ENCODE results near the gene USHBP1. TPM values are rescaled to one million over a fixed set of nuclear protein-coding genes. Genes with fewer than 3 reads are reported as not detected.

USHBP1 gene
- total and polyA plus RNA-seq, 2 experiments from 2014 or later: 4.0 to 5.6 TPM

DNA sequence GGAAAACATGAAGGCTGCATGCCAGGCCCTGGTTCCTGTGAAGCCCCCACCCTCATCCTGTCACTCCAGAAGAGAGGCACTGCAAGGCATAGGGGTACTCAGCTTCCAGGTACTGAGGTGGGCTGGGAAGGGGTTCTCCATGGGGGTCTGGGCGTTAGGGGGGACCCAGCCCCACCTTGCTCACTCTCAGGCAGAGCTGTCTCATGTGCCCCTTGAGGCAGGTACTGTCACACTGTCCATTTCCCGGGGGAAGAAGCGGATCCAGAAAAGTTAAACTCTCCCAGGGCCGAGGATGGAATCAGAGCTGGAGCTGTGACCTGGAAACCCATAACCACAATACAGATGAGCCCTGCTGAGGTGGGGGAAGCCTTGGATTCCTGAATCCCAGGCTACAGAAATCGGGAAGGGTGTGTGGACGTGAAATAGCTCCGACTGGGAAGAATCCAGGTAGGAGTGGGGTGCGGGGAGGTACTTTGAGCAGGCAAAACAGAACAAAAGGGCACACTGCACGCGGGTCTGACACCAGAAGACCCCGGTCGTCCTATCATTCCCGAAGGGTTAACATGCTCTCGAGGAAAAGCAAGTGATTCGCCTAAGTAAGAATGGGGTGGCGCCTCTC is 49.9 kb downstream of the USHBP1 start:
- peak overlapping the region; percentile 68 for H3K4me3 ChIP-seq
- H3K36me3 ChIP-seq (ENCODE audit: insufficient read depth): peaks cover 5% of the 10 kb centered on the region; the same call in 1 of the 2 replicates
- Mint-ChIP-seq H3K4me3 (peak overlapping the region; percentile 92), H3K27ac (peak overlapping the region; percentile 98), H3K27me3 (ENCODE audit: insufficient read depth, low read depth, poor library complexity) (peaks cover 13% of the 10 kb centered on the region), H3K4me1 (peaks cover 15% of the 10 kb centered on the region), H3K9me3 (no peaks in the 10 kb centered on the region; the same call in 2 of the 3 replicates), H3K36me3 (ENCODE audit: low read depth) (peaks cover 35% of the 10 kb centered on the region)
- no peaks in the 10 kb centered on the region for H3K9me2 ChIP-seq (ENCODE audit: insufficient read depth)
- peak; percentile 9 for ATAC-seq
- peaks cover 4% of the 10 kb centered on the region; the same call in 1 of the 2 replicates for H3K4me1 ChIP-seq (ENCODE audit: insufficient read depth)
- no peaks in the 10 kb centered on the region for H3K27me3 ChIP-seq (ENCODE audit: insufficient read depth)
- H3F3A ChIP-seq (replicated peaks; ENCODE audit: low read depth): peaks cover 16% of the 10 kb centered on the region
- peak overlapping the region; percentile 85 for H3K4me2 ChIP-seq
- H4K20me1 ChIP-seq (replicated peaks; ENCODE audit: insufficient read depth): no peaks in the 10 kb centered on the region
- H2AFZ ChIP-seq: no peak overlapping the region
- DNase-seq (ENCODE audit: low spot score): peak; percentile 56
- H3K27ac ChIP-seq (ENCODE audit: low read depth): peak overlapping the region; percentile 89
- no peaks in the 10 kb centered on the region for H3K79me2 ChIP-seq (replicated peaks; ENCODE audit: insufficient read depth)
- TF ChIP-seq, protein P1, sequence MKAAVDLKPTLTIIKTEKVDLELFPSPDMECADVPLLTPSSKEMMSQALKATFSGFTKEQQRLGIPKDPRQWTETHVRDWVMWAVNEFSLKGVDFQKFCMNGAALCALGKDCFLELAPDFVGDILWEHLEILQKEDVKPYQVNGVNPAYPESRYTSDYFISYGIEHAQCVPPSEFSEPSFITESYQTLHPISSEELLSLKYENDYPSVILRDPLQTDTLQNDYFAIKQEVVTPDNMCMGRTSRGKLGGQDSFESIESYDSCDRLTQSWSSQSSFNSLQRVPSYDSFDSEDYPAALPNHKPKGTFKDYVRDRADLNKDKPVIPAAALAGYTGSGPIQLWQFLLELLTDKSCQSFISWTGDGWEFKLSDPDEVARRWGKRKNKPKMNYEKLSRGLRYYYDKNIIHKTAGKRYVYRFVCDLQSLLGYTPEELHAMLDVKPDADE (IDR thresholded peaks at IDR 0.05): no peak
- TF ChIP-seq, protein P2, sequence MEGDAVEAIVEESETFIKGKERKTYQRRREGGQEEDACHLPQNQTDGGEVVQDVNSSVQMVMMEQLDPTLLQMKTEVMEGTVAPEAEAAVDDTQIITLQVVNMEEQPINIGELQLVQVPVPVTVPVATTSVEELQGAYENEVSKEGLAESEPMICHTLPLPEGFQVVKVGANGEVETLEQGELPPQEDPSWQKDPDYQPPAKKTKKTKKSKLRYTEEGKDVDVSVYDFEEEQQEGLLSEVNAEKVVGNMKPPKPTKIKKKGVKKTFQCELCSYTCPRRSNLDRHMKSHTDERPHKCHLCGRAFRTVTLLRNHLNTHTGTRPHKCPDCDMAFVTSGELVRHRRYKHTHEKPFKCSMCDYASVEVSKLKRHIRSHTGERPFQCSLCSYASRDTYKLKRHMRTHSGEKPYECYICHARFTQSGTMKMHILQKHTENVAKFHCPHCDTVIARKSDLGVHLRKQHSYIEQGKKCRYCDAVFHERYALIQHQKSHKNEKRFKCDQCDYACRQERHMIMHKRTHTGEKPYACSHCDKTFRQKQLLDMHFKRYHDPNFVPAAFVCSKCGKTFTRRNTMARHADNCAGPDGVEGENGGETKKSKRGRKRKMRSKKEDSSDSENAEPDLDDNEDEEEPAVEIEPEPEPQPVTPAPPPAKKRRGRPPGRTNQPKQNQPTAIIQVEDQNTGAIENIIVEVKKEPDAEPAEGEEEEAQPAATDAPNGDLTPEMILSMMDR (conservative IDR thresholded peaks at IDR 0.05; ENCODE audit: low read depth in 2 of 2): no peak
- TF ChIP-seq EZH2phosphoT487 (IDR thresholded peaks at IDR 0.05; ENCODE audit: unreplicated experiment) (no peak), CREB1 (CRISPR knock-in tag; IDR thresholded peaks at IDR 0.05; ENCODE audit: low read depth) (no peak), JUNB (IDR thresholded peaks at IDR 0.05; ENCODE audit: unreplicated experiment) (no peak)
- TF ChIP-seq, protein P3, sequence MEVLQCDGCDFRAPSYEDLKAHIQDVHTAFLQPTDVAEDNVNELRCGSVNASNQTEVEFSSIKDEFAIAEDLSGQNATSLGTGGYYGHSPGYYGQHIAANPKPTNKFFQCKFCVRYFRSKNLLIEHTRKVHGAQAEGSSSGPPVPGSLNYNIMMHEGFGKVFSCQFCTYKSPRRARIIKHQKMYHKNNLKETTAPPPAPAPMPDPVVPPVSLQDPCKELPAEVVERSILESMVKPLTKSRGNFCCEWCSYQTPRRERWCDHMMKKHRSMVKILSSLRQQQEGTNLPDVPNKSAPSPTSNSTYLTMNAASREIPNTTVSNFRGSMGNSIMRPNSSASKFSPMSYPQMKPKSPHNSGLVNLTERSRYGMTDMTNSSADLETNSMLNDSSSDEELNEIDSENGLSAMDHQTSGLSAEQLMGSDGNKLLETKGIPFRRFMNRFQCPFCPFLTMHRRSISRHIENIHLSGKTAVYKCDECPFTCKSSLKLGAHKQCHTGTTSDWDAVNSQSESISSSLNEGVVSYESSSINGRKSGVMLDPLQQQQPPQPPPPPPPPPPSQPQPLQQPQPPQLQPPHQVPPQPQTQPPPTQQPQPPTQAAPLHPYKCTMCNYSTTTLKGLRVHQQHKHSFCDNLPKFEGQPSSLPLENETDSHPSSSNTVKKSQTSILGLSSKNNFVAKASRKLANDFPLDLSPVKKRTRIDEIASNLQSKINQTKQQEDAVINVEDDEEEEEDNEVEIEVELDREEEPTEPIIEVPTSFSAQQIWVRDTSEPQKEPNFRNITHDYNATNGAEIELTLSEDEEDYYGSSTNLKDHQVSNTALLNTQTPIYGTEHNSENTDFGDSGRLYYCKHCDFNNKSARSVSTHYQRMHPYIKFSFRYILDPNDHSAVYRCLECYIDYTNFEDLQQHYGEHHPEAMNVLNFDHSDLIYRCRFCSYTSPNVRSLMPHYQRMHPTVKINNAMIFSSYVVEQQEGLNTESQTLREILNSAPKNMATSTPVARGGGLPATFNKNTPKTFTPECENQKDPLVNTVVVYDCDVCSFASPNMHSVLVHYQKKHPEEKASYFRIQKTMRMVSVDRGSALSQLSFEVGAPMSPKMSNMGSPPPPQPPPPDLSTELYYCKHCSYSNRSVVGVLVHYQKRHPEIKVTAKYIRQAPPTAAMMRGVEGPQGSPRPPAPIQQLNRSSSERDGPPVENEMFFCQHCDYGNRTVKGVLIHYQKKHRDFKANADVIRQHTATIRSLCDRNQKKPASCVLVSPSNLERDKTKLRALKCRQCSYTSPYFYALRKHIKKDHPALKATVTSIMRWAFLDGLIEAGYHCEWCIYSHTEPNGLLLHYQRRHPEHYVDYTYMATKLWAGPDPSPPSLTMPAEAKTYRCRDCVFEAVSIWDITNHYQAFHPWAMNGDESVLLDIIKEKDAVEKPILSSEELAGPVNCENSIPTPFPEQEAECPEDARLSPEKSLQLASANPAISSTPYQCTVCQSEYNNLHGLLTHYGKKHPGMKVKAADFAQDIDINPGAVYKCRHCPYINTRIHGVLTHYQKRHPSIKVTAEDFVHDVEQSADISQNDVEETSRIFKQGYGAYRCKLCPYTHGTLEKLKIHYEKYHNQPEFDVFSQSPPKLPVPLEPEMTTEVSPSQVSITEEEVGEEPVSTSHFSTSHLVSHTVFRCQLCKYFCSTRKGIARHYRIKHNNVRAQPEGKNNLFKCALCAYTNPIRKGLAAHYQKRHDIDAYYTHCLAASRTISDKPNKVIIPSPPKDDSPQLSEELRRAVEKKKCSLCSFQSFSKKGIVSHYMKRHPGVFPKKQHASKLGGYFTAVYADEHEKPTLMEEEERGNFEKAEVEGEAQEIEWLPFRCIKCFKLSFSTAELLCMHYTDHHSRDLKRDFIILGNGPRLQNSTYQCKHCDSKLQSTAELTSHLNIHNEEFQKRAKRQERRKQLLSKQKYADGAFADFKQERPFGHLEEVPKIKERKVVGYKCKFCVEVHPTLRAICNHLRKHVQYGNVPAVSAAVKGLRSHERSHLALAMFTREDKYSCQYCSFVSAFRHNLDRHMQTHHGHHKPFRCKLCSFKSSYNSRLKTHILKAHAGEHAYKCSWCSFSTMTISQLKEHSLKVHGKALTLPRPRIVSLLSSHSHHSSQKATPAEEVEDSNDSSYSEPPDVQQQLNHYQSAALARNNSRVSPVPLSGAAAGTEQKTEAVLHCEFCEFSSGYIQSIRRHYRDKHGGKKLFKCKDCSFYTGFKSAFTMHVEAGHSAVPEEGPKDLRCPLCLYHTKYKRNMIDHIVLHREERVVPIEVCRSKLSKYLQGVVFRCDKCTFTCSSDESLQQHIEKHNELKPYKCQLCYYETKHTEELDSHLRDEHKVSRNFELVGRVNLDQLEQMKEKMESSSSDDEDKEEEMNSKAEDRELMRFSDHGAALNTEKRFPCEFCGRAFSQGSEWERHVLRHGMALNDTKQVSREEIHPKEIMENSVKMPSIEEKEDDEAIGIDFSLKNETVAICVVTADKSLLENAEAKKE (CRISPR knock-in tag; IDR thresholded peaks at IDR 0.05): no peak

Data from GM23338 (cell line).